Esophagus muscularis mucosa (tissue), 4 donors: ENCODE data around the gene DNAJC11. TPM values are rescaled to one million over a fixed set of nuclear protein-coding genes. Genes with fewer than 3 reads are reported as not detected.
"Not testable (repeated sequence)": the region's sequence is repeated elsewhere in the genome, so short reads cannot be mapped to it uniquely, and the experiment has no call there.

ENCODE experiments used
- DNase-seq: peaks from one replicate; pipeline ENCODE4 v3.0.0-alpha.2; 2017; ENCODE audit errors: extremely low spot score
- H3K27ac ChIP-seq, 4 donors: fragments of 200-600 bp; sonication (generic); replicated peaks in 1 of 4; 1 replicate in 3 of 4; 2 replicates in 1 of 4; pipeline ENCODE4 v1.5.1; 2016 to 2019; ENCODE audit warnings: mild to moderate bottlenecking in 1 of 4
- H3K27me3 ChIP-seq, 4 donors: fragments of 200-600 bp; sonication (generic); one replicate each; pipeline versions ENCODE4 v1.5.1 to v1.6.0; 2016 to 2019
- H3K36me3 ChIP-seq, 4 donors: fragments of 200-600 bp; sonication (generic); one replicate each; pipeline ENCODE4 v1.5.1; 2016 to 2019
- H3K4me1 ChIP-seq, 4 donors: fragments of 200-600 bp; sonication (generic); one replicate each; pipeline ENCODE4 v1.5.1; 2016 to 2019
- H3K4me3 ChIP-seq, 4 donors: fragments of 200-600 bp; sonication (generic); 1 replicate in 2 of 4; 2 replicates in 2 of 4; pipeline ENCODE4 v1.5.1; 2016 to 2019; ENCODE audit warnings: mild to moderate bottlenecking in 4 of 4, moderate library complexity in 1 of 4
- H3K9me3 ChIP-seq, 4 donors: fragments of 200-600 bp; sonication (generic); 1 replicate in 3 of 4; 2 replicates in 1 of 4; pipeline ENCODE4 v1.5.1; 2016 to 2019
- CTCF ChIP-seq, 3 experiments: fragments of 200-600 bp in 2 of 3; fragments of 450-650 bp in 1 of 3; sonication (generic) in 2 of 3; IDR thresholded peaks; one replicate each; pipeline ENCODE4 v1.5.1; 2017 to 2019; ENCODE audit warnings: antibody characterized with exemption in 3 of 3, mild to moderate bottlenecking in 2 of 3, moderate library complexity in 1 of 3
- EP300 ChIP-seq: sonication (generic); formaldehyde crosslinking; IDR thresholded peaks from one replicate; pipeline ENCODE4 v1.6.1; 2017; ENCODE audit warnings: antibody characterized with exemption
- POLR2A ChIP-seq: fragments of 450-650 bp; IDR thresholded peaks from one replicate; pipeline ENCODE4 v1.6.1; 2017; ENCODE audit warnings: antibody characterized with exemption, moderate library complexity, mild to moderate bottlenecking, low read depth
- POLR2AphosphoS5 ChIP-seq, 2 donors: sonication (generic); formaldehyde crosslinking; IDR thresholded peaks; one replicate each; pipeline ENCODE4 v1.6.1; 2017; ENCODE audit warnings: antibody characterized with exemption in 2 of 2
- WGBS: methylation state at CpG from one replicate; pipeline ENCODE4 v1.1.5; 2018; 5-methylcytosine and 5-hydroxymethylcytosine counted together
- intact Hi-C: fragments of 100-400 bp; cut with DNase I; formaldehyde crosslinking; loops from one replicate; pipeline ENCODE4 v1.15.1; 2023
- total RNA-seq, 4 donors: library from RNA; depleted of rRNA; stranded (reverse); fragments of >200 nt; gene quantifications; one replicate each; pipeline versions ENCODE4 v1.1.0 to v1.2.1, GENCODE V29; 2016

The DNAJC11 gene
- total RNA-seq, 4 donors from 2014 or later: 19.4 to 37.8 (median 29.0) TPM

GRCh38 chr1:6723621-6724428, 22.2 kb upstream of the DNAJC11 start:
- Histone ChIP-seq H3K9me3 (no peaks in the 10 kb centered on the region), H3K27ac (peak overlapping the region in 1 of 4 donors; percentile 57), H3K4me3 (no peak overlapping the region), H3K36me3 (no peaks in the 10 kb centered on the region), H3K4me1 (peaks cover 0 to 28% (median 17%) of the 10 kb centered on the region in 4 donors), H3K27me3 (no peaks in the 10 kb centered on the region)
- 82% methylated on average over 17 of the region's 17 CpGs for WGBS
- no peak for DNase-seq
- intact Hi-C loops: loop anchor here (5.0 to 10.0 kb wide), 2 partner anchors 168 to 921 kb away; no protein-coding TSS in a partner anchor
- TF ChIP-seq POLR2A (no peak), POLR2AphosphoS5 (IDR thresholded peaks at IDR 0.05) (no peak), CTCF (IDR thresholded peaks at IDR 0.05) (no peak), EP300 (no peak)

- DNase-seq: no peak
- TF ChIP-seq CTCF (IDR thresholded peaks at IDR 0.05) (no peak), EP300 (no peak), POLR2AphosphoS5 (IDR thresholded peaks at IDR 0.05) (no peak), POLR2A (no peak)
Measured at GRCh38 chr1:6711174-6711573, 9.6 kb upstream of the DNAJC11 start.

GRCh38 chr1:6704746-6705145, 3.1 kb upstream of the DNAJC11 start:
- Histone ChIP-seq H3K4me1 (peaks cover 18 to 25% (median 22%) of the 10 kb centered on the region in 4 donors), H3K4me3 (no peak overlapping the region), H3K36me3 (no peaks in the 10 kb centered on the region), H3K27me3 (no peaks in the 10 kb centered on the region), H3K9me3 (no peaks in the 10 kb centered on the region), H3K27ac (no peak overlapping the region)
- 88% methylated on average over 6 of the region's 6 CpGs for WGBS
- intact Hi-C loops: no loop called here
- TF ChIP-seq POLR2AphosphoS5 (IDR thresholded peaks at IDR 0.05): no peak
- no peak for TF ChIP-seq POLR2A
- TF ChIP-seq EP300: no peak
- no peak for TF ChIP-seq CTCF (IDR thresholded peaks at IDR 0.05)
- no peak for DNase-seq

More at GRCh38 chr1:6711174-6711573, 9.6 kb upstream of the DNAJC11 start:
- H3K4me1 ChIP-seq: no peaks in the 10 kb centered on the region
- H3K36me3 ChIP-seq: no peaks in the 10 kb centered on the region
- 79% methylated on average over 1 of the region's 1 CpG for WGBS
- peaks cover 0 to 14% (median 5%) of the 10 kb centered on the region in 4 donors for H3K9me3 ChIP-seq
- H3K27ac ChIP-seq: no peak overlapping the region
- no peak overlapping the region for H3K4me3 ChIP-seq
- H3K27me3 ChIP-seq: no peaks in the 10 kb centered on the region
- intact Hi-C loops: loop anchor here (10.0 kb wide), 1 partner anchor 504 kb away; no protein-coding TSS in a partner anchor

- intact Hi-C loops: no loop called here
- no peak for DNase-seq
- peaks cover 21 to 42% (median 33%) of the 10 kb centered on the region in 4 donors for H3K4me1 ChIP-seq
Measured at GRCh38 chr1:6703016-6703415, 1.4 kb upstream of the DNAJC11 start.

GRCh38 chr1:6700853-6701436, 671 bp downstream of the DNAJC11 start:
- 9% methylated on average over 8 of the region's 24 CpGs for WGBS

More at GRCh38 chr1:6703016-6703415, 1.4 kb upstream of the DNAJC11 start:
- Histone ChIP-seq H3K27ac (no peak overlapping the region), H3K9me3 (no peaks in the 10 kb centered on the region), H3K36me3 (no peaks in the 10 kb centered on the region), H3K27me3 (no peaks in the 10 kb centered on the region), H3K4me3 (no peak overlapping the region)
- 86% methylated on average over 4 of the region's 4 CpGs for WGBS
- TF ChIP-seq POLR2AphosphoS5 (IDR thresholded peaks at IDR 0.05): no peak

GRCh38 chr1:6699915-6700314, 1.7 kb downstream of the DNAJC11 start:
- intact Hi-C loops, DNase-seq, H3K9me3 ChIP-seq, H3K27ac ChIP-seq, H3K36me3 ChIP-seq, H3K4me3 ChIP-seq, H3K27me3 ChIP-seq: not testable (repeated sequence)
- peaks cover 21 to 50% (median 33%) of the 10 kb centered on the region in 4 donors for H3K4me1 ChIP-seq
- 93% methylated on average over 4 of the region's 4 CpGs for WGBS

More at GRCh38 chr1:6700853-6701436, 671 bp downstream of the DNAJC11 start:
- no peaks in the 10 kb centered on the region for H3K9me3 ChIP-seq
- H3K4me3 ChIP-seq: peak overlapping the region; percentile 87 to 99 (median 96)
- TF ChIP-seq CTCF (IDR thresholded peaks at IDR 0.05) (no peak), EP300 (no peak), POLR2AphosphoS5 (IDR thresholded peaks at IDR 0.05) (no peak), POLR2A (no peak)
- peaks cover 21 to 50% (median 33%) of the 10 kb centered on the region in 4 donors for H3K4me1 ChIP-seq
- intact Hi-C loops: no loop called here
- H3K27me3 ChIP-seq: no peaks in the 10 kb centered on the region
- H3K36me3 ChIP-seq: peaks cover 0 to 5% (median 2%) of the 10 kb centered on the region in 4 donors
- DNase-seq: no peak
- peak overlapping the region; percentile 81 to 91 (median 86) for H3K27ac ChIP-seq
